PC-9 (cell line): ENCODE results near the gene CRABP2.

Experiments
- CTCF ChIP-seq: fragments of 200-600 bp; sonication (generic); conservative IDR thresholded peaks from 2 replicates; pipeline ENCODE4 v1.6.1; 2017; ENCODE audit warnings: mixed run types, antibody characterized with exemption, mild to moderate bottlenecking, moderate library complexity
- EZH2 ChIP-seq: fragments of 200-600 bp; sonication (generic); IDR thresholded peaks from 2 replicates; pipeline ENCODE4 v1.8.0; 2017; ENCODE audit warnings: antibody characterized with exemption, low read depth

GRCh38 chr1:156742017-156742416, 36.6 kb upstream of the CRABP2 start:
- TF ChIP-seq CTCF (no peak), EZH2 (no peak)
